ENCODE results near the gene LPAR3.
A peak's percentile ranks its signal among the peaks of the same experiment; 100 is the strongest.

The LPAR3 gene

GRCh38 chr1:84855691-84856630, 37.0 kb downstream of the LPAR3 start:
- DNase-seq = no peak

DNA sequence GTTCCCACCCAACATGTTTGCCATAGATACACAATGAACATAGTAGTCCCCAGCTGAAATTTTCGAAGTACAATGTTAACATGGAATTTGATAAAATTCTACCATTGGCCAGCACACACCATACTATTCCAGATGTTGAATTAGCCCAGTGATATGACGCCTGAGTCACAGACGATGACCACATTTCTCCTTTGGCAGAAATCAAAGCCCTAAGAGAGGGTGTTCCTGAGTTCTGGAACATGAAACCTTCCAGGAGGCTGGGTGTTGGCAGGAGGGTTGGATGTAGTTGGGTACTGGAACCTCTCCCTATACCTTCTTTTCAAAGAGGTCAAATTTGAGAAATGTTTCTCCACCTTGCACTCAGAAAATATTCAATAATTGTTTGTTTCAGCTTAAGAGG, 37.8 kb downstream of the LPAR3 start:
- no peak for DNase-seq

- peak; percentile 8 for DNase-seq
These were observed 39.0 kb downstream of the LPAR3 start for GRCh38 chr1:84853741-84854721.

DNA sequence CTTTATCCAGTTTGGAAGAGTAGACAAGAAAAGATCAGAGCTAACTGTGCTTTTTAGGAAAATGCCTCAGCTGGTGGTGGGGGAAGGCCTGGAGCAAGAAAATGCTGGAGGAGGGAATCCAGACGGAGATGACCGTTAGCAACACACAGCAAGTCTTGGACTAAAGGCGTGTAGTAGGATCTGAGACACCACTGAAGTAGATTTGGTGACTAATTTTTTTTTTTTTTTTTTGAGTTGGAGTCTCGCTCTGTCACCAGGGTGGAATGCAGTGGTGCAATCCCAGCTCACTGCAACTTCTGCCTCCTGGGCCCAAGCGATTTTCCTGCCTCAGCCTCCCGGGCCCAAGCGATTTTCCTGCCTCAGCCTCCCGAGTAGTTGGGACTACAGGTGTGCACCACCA, 41.2 kb downstream of the LPAR3 start:
- DNase-seq = no peak

DNA sequence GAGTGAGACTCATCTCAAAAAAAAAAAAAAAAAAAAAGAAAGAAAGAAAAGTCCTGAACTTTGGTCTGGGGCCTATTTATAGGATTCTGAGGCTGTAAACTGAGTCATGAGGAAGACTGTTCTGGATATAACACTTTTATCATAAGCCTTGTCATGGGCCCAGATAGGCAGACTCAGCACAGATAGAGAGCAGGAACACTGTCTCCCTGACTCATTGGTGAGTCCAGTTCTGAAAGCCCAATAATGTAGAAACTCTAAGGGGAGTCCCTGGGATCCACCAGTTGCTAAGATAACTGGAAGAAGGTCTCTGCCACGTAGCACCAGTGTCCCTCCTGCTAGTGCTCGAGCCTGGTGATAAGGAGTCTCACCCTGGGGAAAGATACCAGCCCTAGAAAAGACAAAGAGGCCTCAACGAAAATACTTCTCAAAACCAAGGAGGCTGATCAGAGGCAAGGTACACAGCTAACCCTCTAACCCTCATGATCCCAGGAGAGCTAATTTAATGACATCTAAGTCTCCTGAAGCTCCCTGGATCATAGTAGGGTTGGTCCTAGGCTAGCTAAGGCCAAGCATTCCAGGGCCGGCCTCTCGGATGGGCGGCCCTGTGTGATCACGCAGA, 43.5 kb downstream of the LPAR3 start:
- no peak for DNase-seq

DNA sequence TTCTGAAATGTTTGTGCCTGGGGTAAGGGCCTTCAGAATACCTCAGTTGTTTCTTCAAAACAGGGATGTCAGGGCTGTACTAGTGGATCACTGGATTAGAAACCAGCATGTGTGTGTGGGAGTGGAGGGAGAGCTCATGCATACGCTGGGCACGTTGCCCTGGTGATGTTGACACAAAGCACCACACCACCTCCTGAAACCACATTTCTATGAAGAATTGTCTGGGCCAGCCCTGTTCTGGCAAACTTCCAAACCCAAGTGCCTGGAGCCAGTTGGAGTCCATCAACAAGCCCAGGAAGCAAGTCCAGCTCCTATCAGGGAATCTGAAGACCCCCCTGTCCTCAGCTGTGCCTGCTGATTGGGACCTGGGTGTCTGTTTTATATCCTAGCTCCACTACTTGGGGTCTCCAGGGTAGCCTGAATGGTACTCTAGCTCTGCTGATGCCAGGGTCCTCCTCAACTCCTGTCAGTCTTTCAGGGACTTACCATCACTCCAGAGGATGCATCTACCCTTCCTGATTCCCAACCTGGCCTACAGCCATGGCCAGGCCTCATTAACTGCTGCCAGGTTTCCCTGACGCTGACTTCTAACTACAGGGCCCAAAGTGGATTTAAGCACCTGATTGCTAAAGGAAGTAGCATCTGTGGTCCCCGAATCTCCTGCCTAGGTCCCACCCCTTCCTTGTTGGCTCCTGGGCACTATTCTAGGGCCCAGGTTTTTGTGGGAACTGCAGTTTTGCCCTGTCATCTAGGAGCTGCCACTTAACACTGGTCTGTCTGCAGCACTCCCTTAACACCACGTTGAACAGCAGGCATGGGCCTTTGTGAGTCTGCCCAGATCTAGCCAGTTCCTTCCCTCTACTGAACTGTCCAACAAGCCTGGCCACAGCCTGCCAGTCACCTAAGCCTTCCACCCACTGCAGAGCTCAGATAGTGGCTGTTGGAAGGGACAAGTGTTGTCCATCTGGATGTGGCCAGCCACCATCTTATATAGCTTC, 45.5 kb downstream of the LPAR3 start:
- no peak for DNase-seq

GRCh38 chr1:84846387-84846786, 46.6 kb downstream of the LPAR3 start:
- DNase-seq = no peak

DNA sequence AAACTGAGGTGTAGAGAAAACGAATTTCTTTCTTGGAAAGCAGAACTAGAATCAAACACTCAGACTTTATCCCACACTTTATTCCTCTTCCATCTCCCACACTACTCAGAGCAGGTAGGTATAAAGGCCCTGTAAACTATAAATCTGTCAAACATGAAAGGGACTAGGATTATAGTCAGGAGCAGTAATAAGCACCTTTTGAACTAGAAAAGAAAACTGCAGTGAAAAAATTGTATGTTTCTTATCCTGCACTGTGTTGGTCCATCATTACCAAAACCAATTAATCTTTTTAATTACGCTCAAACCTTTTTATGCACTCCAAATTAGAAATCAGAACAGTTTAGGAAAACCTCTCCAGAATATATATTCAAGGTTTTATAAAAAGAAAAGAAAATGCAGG, 47.6 kb downstream of the LPAR3 start:
- DNase-seq = no peak

DNA sequence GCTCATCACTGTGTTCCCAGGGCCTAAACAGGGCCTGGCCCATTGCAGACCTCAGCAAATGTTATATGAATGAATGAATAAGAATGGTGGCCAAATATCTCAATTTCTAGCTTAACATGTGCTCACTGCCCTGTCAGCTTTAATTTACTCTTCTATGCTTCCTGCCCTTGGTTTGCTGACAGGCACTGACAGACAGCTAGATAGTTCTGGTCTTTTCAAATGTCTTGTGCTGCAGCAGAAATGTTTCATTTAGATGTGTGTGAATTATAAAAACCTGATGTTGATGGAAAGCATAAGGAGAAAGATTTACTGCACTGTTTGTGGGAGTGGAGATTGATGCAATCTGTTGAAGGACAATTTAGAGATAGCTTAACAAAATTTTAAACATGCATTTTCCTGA, 48.9 kb downstream of the LPAR3 start:
- DNase-seq = no peak

DNA sequence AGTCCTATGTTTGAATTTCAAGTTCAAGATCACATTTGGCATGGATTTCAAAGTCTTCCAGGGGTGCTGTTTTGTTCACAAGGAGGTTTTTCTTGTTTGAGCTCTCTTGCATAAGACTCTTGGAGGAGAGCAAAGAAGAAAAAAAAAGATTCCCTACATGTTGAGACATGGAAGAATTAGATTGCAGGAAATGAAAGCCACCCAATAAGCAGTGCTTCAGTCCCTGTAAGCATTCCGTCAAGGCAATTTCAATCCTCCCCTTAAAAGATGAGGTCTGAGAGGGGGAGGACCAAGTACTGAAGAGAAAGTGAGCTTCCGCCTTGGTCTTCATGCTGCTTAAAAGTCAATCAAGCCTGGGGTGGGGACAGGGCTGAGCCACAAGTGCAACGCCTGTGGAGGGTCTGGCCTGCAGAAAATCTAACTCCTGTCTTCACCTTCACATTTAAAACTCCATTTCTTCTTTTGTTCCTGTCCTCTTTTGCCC, 50.2 kb downstream of the LPAR3 start:
- no peak for DNase-seq

- no peak for DNase-seq
These were observed 51.0 kb downstream of the LPAR3 start for GRCh38 chr1:84841971-84842370.

DNA sequence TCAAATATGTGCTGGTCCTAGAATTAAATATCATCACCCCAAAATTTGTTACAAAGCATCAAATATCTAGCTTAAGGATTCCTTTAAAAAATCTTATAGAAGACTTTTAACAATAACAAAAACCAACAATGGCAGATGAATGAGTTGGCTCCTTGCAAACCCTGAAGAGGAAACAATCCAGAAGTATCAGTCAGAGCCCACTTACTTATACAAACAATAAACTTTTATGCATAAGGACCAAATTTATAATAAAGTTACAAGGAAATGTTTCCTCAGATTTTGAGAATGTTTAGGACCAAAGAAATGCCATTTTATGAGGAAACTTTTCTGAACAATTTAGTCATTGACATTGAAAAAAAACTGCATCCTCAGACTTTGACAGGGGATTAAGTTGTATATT, 52.7 kb downstream of the LPAR3 start:
- no peak for DNase-seq

GRCh38 chr1:84839544-84839943, 53.5 kb downstream of the LPAR3 start:
- DNase-seq = no peak

GRCh38 chr1:84836145-84836544, 56.9 kb downstream of the LPAR3 start:
- DNase-seq = no peak

- DNase-seq = no peak
These were observed 57.8 kb downstream of the LPAR3 start for GRCh38 chr1:84835169-84835568.

- no peak for DNase-seq
These were observed 58.5 kb downstream of the LPAR3 start for GRCh38 chr1:84834419-84835064.

DNA sequence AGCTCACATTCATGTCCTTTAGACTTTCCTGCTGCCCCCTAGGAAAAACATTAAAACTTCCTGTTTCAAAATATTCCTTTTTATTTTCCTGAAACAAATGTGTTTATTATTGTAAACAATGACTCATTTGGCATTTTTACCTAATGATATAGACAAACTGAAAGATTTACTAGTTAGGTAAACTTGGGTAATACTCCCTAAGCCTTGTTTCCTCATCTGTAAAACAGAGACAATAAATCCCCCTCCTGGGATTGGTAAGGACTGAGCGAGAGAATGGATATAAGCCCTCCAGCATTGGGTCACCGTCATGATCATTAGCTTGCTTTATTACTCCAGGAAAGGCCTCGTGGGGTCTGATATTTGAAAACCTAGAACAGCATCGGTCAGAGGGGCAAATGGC, 59.8 kb downstream of the LPAR3 start:
- DNase-seq = no peak

DNA sequence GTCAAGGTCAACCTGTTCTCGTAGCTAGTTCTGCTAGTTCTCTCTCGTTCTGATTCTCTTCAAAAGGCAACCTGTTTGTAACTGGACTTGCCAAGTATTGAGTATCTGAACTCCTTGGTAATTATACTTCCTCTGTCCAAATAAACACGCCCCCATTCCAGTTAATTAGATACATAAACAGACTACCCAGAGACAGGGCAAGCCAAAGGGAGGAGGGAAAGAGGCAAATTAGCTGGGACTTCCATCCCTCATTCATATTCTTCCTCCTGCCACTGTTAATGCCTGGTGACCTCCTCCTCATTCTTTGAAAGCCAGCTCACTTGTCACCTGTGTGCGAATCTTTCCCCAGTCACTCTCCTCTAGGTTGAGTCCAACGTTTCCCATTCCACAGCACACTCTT, 62.9 kb downstream of the LPAR3 start:
- DNase-seq = no peak

- no peak for DNase-seq
These were observed 65.0 kb downstream of the LPAR3 start for GRCh38 chr1:84827976-84828375.

DNA sequence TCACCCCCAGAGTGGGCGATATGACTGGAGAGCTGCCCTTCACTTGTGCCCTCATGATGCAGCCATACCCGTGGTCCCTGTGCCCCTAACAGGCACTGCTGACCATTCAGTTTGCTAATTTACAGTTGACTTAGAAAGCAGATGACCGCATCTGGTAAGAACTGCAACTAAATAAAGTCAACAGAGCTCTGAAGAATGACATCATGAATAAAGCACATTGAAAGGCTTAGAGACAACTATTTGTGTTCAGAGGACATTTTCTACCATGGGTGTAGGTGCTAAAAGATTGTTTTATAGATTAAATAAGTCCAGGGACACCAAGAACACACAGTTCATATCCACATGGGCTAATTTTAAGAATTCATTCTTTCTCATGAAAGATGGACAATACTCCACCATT, 65.5 kb downstream of the LPAR3 start:
- no peak for DNase-seq

DNA sequence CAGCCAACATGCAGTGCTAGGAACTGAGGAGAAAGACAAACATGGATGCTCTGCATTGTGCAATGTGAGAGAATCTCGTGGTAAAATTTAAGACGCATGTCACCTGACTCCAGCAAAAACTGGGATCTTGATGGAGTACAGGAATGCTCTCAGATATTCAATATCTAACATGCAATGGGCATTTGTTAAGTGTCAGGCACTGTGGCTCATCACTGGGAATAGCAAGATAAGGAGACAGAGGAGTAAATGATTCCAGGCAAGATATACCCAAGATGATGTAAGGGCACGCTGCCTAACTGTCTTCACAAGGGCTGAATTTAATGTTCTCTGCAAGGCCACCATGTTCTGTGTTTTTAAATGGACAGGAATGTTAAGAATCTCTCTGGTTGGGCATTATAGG, 67.8 kb downstream of the LPAR3 start:
- DNase-seq = no peak
